Mammary epithelial cell (primary cell): ENCODE measurements around the gene GALNT10.

ENCODE experiments used
- CTCF ChIP-seq, 2 donors: IDR thresholded peaks in 1 of 2; conservative IDR thresholded peaks in 1 of 2; 2 replicates each; pipeline ENCODE4 v1.5.1; 2011 to 2012; ENCODE audit warnings: inconsistent platforms in 2 of 2, low read length in 2 of 2, mild to moderate bottlenecking in 2 of 2, control low read depth in 1 of 2, low read depth in 1 of 2; ENCODE audit not compliant: insufficient read depth in 1 of 2; ENCODE audit errors: extremely low read depth in 1 of 2
- EZH2 ChIP-seq: IDR thresholded peaks from 2 replicates; pipeline ENCODE4 v1.6.1; 2012; ENCODE audit warnings: low read length, inconsistent platforms, borderline replicate concordance

DNA sequence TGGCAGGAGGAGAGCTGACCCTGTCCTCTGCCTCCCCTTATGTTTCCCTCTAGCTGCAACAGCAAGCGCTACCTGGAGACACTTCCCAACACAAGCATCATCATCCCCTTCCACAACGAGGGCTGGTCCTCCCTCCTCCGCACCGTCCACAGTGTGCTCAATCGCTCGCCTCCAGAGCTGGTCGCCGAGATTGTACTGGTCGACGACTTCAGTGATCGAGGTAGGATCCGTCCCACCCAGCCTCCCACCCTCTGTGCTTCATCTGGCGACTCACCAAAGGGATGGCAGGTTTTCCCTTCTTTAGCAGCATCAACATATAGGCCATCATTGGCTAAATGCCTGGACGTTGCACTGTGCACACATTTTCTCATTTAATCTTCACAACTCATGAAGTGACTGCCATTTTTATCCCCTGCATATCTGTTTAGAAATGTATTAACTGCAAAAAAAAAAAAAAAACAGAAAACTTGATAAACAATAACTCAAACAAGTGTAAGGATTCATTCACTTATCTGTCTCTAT is 139.0 kb downstream of the GALNT10 start:
- no peak for TF ChIP-seq CTCF (conservative IDR thresholded peaks at IDR 0.05 in 1 of 2, IDR thresholded peaks at IDR 0.05 in 1 of 2; ENCODE audit: extremely low read depth in 1 of 2, insufficient read depth in 1 of 2, low read depth in 1 of 2, low read length in 2 of 2)
- TF ChIP-seq EZH2, result no peak
